Mesenchymal stem cell (in vitro differentiated cells and primary cell): ENCODE measurements around the gene ADAMTS14.

ENCODE experiments used
- DNase-seq: peaks from one replicate; pipeline ENCODE4 v3.0.0-alpha.2; 2013
- H2AFZ ChIP-seq: one replicate; pipeline ENCODE4 v1.6.1; 2013; ENCODE audit warnings: low read depth, mild to moderate bottlenecking, control low read depth, inconsistent platforms, low read length, moderate library complexity
- H2AK5ac ChIP-seq: 2 replicates; pipeline ENCODE4 v1.6.1; 2013; ENCODE audit warnings: low read length, moderate library complexity, mild to moderate bottlenecking, inconsistent platforms; ENCODE audit not compliant: severe bottlenecking
- H2BK120ac ChIP-seq: one replicate; pipeline ENCODE4 v1.6.1; 2013; ENCODE audit warnings: low read depth, mild to moderate bottlenecking, inconsistent platforms, low read length, moderate library complexity
- H2BK12ac ChIP-seq, 2 experiments: one replicate each; pipeline ENCODE4 v1.6.1; 2013; ENCODE audit warnings: inconsistent platforms in 2 of 2, low read length in 2 of 2, mild to moderate bottlenecking in 2 of 2, moderate library complexity in 2 of 2, control low read depth in 1 of 2
- H2BK15ac ChIP-seq: one replicate; pipeline ENCODE4 v1.6.1; 2013; ENCODE audit warnings: mild to moderate bottlenecking, low read depth, inconsistent platforms; ENCODE audit not compliant: poor library complexity, severe bottlenecking
- H2BK5ac ChIP-seq: 2 replicates; pipeline ENCODE4 v1.6.1; 2013; ENCODE audit warnings: low read depth, mild to moderate bottlenecking, low read length, control low read depth, inconsistent platforms; ENCODE audit not compliant: poor library complexity, severe bottlenecking
- H3K14ac ChIP-seq, 2 experiments: one replicate each; pipeline ENCODE4 v1.6.1; 2013; ENCODE audit warnings: inconsistent platforms in 2 of 2, low read length in 2 of 2, control low read depth in 1 of 2, mild to moderate bottlenecking in 1 of 2, moderate library complexity in 1 of 2
- H3K18ac ChIP-seq, 2 experiments: one replicate each; pipeline ENCODE4 v1.6.1; 2013; ENCODE audit warnings: inconsistent platforms in 2 of 2, low read length in 2 of 2, control low read depth in 1 of 2, low read depth in 1 of 2, mild to moderate bottlenecking in 1 of 2
- H3K23ac ChIP-seq, 2 experiments: one replicate each; pipeline ENCODE4 v1.6.1; 2013; ENCODE audit warnings: inconsistent platforms in 2 of 2, low read length in 2 of 2, mild to moderate bottlenecking in 2 of 2, moderate library complexity in 2 of 2, control low read depth in 1 of 2
- H3K27ac ChIP-seq: 2 replicates; pipeline ENCODE4 v1.5.1; 2013; ENCODE audit warnings: mild to moderate bottlenecking, moderate library complexity, low read length, control low read depth, inconsistent platforms; ENCODE audit not compliant: poor library complexity, severe bottlenecking
- H3K27me3 ChIP-seq, 2 experiments: 2 replicates each; pipeline versions ENCODE4 v1.6.1 to v1.7.0; 2013; ENCODE audit warnings: low read length in 2 of 2, mild to moderate bottlenecking in 2 of 2, moderate library complexity in 2 of 2, control low read depth in 1 of 2, inconsistent platforms in 1 of 2; ENCODE audit not compliant: control insufficient read depth in 1 of 2, insufficient read depth in 1 of 2
- H3K36me3 ChIP-seq, 2 experiments: 2 replicates each; pipeline versions ENCODE4 v1.6.1 to v1.7.0; 2013; ENCODE audit warnings: low read length in 2 of 2, control low read depth in 1 of 2, inconsistent platforms in 1 of 2, low read depth in 1 of 2, mild to moderate bottlenecking in 1 of 2; ENCODE audit not compliant: insufficient read depth in 2 of 2, control insufficient read depth in 1 of 2
- H3K4ac ChIP-seq, 2 experiments: one replicate each; pipeline ENCODE4 v1.6.1; 2013; ENCODE audit warnings: inconsistent platforms in 2 of 2, low read length in 2 of 2, mild to moderate bottlenecking in 2 of 2, moderate library complexity in 2 of 2, control low read depth in 1 of 2, low read depth in 1 of 2
- H3K4me1 ChIP-seq: 2 replicates; pipeline ENCODE4 v1.6.1; 2013; ENCODE audit warnings: low read depth, low read length, control low read depth; ENCODE audit not compliant: control insufficient read depth, insufficient read depth
- H3K4me2 ChIP-seq: 2 replicates; pipeline ENCODE4 v1.6.1; 2013; ENCODE audit warnings: low read length, mild to moderate bottlenecking, inconsistent platforms; ENCODE audit not compliant: poor library complexity, severe bottlenecking
- H3K4me3 ChIP-seq, 2 experiments: 2 replicates each; pipeline versions ENCODE4 v1.5.1 to v1.7.0; 2013; ENCODE audit warnings: low read length in 2 of 2, mild to moderate bottlenecking in 2 of 2, control low read depth in 1 of 2, low read depth in 1 of 2; ENCODE audit not compliant: insufficient read depth in 1 of 2
- H3K79me1 ChIP-seq: replicated peaks from 2 replicates; pipeline ENCODE4 v1.6.1; 2013; ENCODE audit warnings: mild to moderate bottlenecking, control low read depth, low read length, inconsistent platforms; ENCODE audit not compliant: poor library complexity, severe bottlenecking
- H3K9ac ChIP-seq: 2 replicates; pipeline ENCODE4 v1.7.0; 2013; ENCODE audit warnings: mild to moderate bottlenecking, low read length, moderate library complexity
- H3K9me3 ChIP-seq: 2 replicates; pipeline ENCODE4 v1.7.0; 2013; ENCODE audit warnings: mild to moderate bottlenecking, low read length; ENCODE audit not compliant: control insufficient read depth
- H4K8ac ChIP-seq: one replicate; pipeline ENCODE4 v1.6.1; 2013; ENCODE audit warnings: inconsistent platforms, mild to moderate bottlenecking, low read length, moderate library complexity
- H4K91ac ChIP-seq: one replicate; pipeline ENCODE4 v1.6.1; 2013; ENCODE audit warnings: mild to moderate bottlenecking, low read length, inconsistent platforms
- WGBS: methylation state at CpG from one replicate; pipeline ENCODE4 v1.1.7; 2013; ENCODE audit warnings: mixed read lengths; 5-methylcytosine and 5-hydroxymethylcytosine counted together

Gene ADAMTS14

DNA sequence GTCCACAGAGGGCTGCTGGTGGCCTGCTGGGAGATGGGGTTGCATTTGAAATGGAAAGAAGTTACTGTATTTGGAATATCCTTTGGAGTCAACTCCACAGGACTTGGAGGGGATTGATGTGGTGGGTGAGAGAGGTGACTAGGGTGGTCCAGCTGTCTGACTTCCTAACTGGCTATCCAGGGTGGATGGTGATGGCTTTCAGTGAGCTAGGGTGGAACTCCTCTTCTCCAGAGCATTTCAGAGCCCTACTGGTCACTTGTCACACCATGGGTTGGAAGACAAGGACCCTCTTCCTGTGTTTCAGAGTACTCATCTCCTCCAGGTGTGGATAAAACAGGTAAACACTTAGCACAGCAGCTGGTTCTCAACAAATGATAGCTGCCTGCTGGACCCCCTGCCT is 3.3 kb upstream of the ADAMTS14 start:
- H3K4ac ChIP-seq: no peak overlapping the region
- peak overlapping the region; percentile 98 for H2AK5ac ChIP-seq
- DNase-seq: no peak
- peaks cover 2% of the 10 kb centered on the region for H3K79me1 ChIP-seq
- peak overlapping the region; percentile 8 for H2BK5ac ChIP-seq
- H3K9ac ChIP-seq: no peak overlapping the region
- H3K14ac ChIP-seq: no peak overlapping the region
- no peak overlapping the region for H4K91ac ChIP-seq
- H2BK120ac ChIP-seq: no peak overlapping the region
- H3K4me3 ChIP-seq: no peak overlapping the region
- H2BK12ac ChIP-seq: no peak overlapping the region
- H2AFZ ChIP-seq: no peak overlapping the region
- H2BK15ac ChIP-seq: no peak overlapping the region
- H3K4me2 ChIP-seq: no peak overlapping the region
- no peaks in the 10 kb centered on the region for H3K36me3 ChIP-seq
- no peak overlapping the region for H4K8ac ChIP-seq
- peaks cover 29% of the 10 kb centered on the region for H3K4me1 ChIP-seq
- no peaks in the 10 kb centered on the region for H3K27me3 ChIP-seq
- H3K27ac ChIP-seq: no peak overlapping the region
- no peak overlapping the region for H3K23ac ChIP-seq
- H3K9me3 ChIP-seq: no peaks in the 10 kb centered on the region
- H3K18ac ChIP-seq: no peak overlapping the region

DNA sequence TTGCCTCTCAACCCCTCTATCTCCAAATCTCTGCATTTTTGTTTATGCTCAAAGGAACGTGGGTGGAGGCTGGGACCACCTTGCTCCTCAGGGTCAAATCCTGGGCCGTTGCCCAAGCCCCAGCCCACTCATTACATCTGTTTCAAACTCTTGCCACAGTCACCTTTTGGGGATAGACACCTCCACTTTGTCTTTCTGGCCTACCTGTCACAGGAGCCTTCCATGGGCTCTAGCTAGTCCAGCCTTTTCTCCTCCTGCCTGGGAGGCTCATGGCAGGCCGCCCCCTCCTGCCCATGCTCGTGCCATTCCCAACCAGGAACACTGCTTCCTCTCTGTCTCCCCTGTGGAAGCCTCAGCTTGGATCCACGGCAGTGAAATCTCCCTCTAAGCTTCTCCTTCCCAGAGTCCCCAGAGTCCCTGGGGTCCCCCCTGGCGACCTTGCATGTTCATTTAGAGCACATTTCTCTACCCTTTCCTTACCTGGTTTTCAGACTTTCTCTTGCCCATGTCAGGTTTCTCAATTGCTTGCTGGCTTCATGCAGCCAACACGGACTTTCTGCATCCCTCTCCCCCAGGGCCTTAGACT is 2.5 kb upstream of the ADAMTS14 start:
- Histone ChIP-seq H4K91ac (no peak overlapping the region), H2BK12ac (no peak overlapping the region), H3K36me3 (peaks cover 6 to 7% of the 10 kb centered on the region in 2 experiments), H4K8ac (no peak overlapping the region), H2BK5ac (peak overlapping the region; percentile 1), H3K9ac (no peak overlapping the region), H2BK120ac (no peak overlapping the region), H3K9me3 (no peaks in the 10 kb centered on the region), H3K27me3 (no peaks in the 10 kb centered on the region), H3K23ac (no peak overlapping the region), H3K14ac (no peak overlapping the region), H2AFZ (no peak overlapping the region), H3K4me3 (no peak overlapping the region), H3K4me1 (peaks cover 34% of the 10 kb centered on the region), H3K4me2 (no peak overlapping the region), H2AK5ac (peak overlapping the region; percentile 98), H3K79me1 (peaks cover 2% of the 10 kb centered on the region), H3K18ac (no peak overlapping the region), H3K27ac (no peak overlapping the region), H2BK15ac (no peak overlapping the region), H3K4ac (no peak overlapping the region)
- WGBS: 73% methylated on average over 7 of the region's 7 CpGs
- no peak for DNase-seq

DNA sequence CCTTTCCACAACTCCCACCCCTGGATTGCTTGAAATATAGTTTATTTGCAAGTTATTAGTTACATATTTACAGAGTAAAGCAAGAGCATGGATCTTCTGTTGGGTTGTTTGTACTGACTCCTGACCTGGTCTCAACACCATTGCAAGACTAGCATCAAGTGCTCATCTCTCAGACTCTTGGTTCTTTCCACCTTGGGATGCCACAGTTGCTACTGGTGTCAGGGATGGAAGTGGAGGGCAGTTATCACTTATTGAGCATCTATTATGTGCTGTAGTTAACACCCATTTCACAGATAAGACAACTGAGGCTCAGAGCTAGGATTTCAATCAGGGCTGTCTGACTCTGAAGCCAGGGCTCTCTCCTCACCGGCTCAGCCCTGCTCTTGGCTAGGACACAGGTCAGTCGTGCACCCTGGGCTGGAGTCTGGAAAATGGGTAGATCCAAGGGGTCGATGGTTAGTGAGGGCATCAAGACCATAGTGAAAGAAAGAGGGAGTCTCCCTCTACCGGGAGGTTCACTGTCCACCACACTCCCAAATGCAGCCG is 614 bp upstream of the ADAMTS14 start:
- Histone ChIP-seq H2BK15ac (no peak overlapping the region), H3K18ac (no peak overlapping the region), H2AK5ac (peak overlapping the region; percentile 95), H4K91ac (no peak overlapping the region), H2BK5ac (peak overlapping the region; percentile 2), H3K79me1 (peaks cover 8% of the 10 kb centered on the region), H3K27ac (peak overlapping the region; percentile 63), H3K9me3 (no peaks in the 10 kb centered on the region), H2BK12ac (no peak overlapping the region), H3K14ac (no peak overlapping the region), H3K4me1 (peaks cover 40% of the 10 kb centered on the region), H3K36me3 (peaks cover 18 to 26% of the 10 kb centered on the region in 2 experiments), H3K9ac (peak overlapping the region; percentile 86), H4K8ac (no peak overlapping the region), H2BK120ac (no peak overlapping the region), H3K27me3 (no peaks in the 10 kb centered on the region), H3K4me2 (peak overlapping the region; percentile 73), H3K4me3 (peak overlapping the region; percentile 73 to 77), H3K4ac (no peak overlapping the region), H3K23ac (peak overlapping the region in 1 of 2 experiments; percentile 46), H2AFZ (no peak overlapping the region)
- 52% methylated on average over 5 of the region's 5 CpGs for WGBS
- no peak for DNase-seq

DNA sequence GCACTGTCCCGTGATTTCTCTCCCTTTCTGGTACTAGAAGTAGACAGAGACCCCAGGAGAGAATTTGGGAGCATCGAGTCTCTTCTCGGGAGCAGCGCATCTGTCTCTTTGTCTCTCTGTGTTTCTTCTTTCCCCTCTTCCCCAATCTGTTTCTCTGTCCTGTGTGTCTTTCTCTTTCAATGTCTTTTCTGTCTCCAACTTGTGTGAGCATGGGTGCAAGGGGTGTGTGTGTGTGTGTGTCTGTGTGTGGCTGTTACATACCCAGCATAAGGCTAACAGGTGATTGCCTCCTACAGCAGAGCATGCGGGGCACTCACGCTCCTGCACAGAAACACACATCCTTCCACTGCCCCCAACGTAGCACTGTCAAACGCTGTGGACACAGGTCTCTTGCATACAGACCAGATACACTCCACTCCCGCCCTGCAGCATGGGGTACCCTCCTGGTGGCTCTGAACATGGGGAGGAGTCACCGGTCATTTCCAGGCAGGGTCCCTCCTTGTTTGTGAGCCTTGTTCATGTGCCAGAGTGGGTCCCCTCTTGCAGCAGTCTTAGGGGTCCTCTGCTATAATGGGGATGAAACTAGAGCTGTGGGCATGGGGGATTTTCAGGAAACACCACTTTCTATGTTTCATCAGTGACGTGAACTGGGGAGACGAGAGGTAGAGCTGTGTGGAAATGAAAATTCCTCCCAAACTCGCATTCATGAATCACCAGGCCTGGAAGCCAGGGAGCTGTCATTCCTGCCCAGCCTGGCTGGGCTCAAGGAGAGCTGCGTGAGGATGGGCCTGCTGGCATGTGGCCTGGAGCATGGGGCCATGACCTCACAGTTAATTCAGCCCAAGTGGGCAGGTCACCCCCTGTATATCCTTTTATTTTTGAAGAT is 980 bp downstream of the ADAMTS14 start:
- DNase-seq: peak; percentile 77
- Histone ChIP-seq H3K9ac (peak overlapping the region; percentile 94), H2AFZ (no peak overlapping the region)

More for the DNA sequence above, 980 bp downstream of the ADAMTS14 start:
- 54% methylated on average over 13 of the region's 14 CpGs for WGBS
- H3K4me1 ChIP-seq: peaks cover 46% of the 10 kb centered on the region
- H3K79me1 ChIP-seq: peaks cover 11% of the 10 kb centered on the region
- H3K27me3 ChIP-seq: no peaks in the 10 kb centered on the region
- peak overlapping the region; percentile 66 for H2BK5ac ChIP-seq
- H3K14ac ChIP-seq: no peak overlapping the region
- H4K8ac ChIP-seq: no peak overlapping the region
- H2BK120ac ChIP-seq: no peak overlapping the region
- H3K36me3 ChIP-seq: peaks cover 26 to 41% of the 10 kb centered on the region in 2 experiments
- peak overlapping the region; percentile 73 to 98 for H3K4me3 ChIP-seq
- H3K4me2 ChIP-seq: peak overlapping the region; percentile 89
- peak overlapping the region; percentile 76 for H3K27ac ChIP-seq
- H3K23ac ChIP-seq: no peak overlapping the region
- no peak overlapping the region for H2BK12ac ChIP-seq
- H3K9me3 ChIP-seq: no peaks in the 10 kb centered on the region
- H3K4ac ChIP-seq: no peak overlapping the region
- peak overlapping the region in 1 of 2 experiments; percentile 18 for H3K18ac ChIP-seq
- H4K91ac ChIP-seq: no peak overlapping the region
- H2AK5ac ChIP-seq: no peak overlapping the region
- no peak overlapping the region for H2BK15ac ChIP-seq
